ENCODE measurements around the gene ABHD8.

DNA sequence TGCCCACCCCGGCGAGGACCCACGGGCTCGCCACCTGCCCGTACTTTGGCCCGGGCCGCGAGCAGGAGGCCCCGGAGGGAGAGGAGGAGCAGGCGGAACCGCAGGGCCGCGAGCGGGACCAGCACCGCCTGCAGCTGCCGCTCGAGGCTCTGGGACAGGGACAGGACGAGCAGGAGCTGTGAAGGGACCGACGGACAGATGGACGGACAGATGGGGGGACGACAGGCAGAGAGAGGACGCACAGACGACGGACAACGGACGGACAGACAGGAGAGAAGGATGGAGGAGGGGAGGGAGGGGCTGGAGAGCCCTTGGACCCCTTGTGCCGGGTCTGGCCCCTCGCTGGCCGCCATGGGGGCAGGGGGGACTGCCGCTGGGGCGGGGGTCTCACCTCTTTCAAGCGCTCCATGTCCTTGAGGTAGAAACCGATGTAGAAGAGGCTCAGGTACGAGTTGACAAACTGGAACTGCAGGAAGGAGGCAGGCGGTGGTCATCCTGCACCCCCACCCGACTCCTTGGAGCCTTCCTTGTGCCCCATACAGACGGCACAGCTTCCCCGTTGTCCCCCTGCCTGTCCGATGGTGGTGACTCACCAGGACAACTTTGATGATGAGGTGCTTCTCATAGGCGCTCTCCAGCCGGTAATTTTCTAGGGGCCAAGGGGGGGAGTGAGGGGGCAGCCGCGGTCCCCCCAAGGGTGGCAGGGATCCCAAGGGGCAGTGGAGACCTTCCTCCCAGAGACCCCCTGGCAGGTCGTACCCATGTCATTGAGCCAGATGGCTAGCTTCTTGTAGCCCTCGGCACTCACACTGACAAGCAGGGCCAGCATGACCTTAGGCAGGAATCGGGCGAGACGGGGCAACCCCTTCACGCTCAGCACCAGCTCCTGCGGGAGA, 26.4 kb upstream of the ABHD8 start:
- TF ChIP-seq CTCF (conservative IDR thresholded peaks at IDR 0.05; ENCODE audit: low read depth in 2 of 2) (no peak), REST (IDR thresholded peaks at IDR 0.05; ENCODE audit: unreplicated experiment) (no peak), NANOG (IDR thresholded peaks at IDR 0.05; ENCODE audit: borderline replicate concordance) (no peak), EZH2 (IDR thresholded peaks at IDR 0.05; ENCODE audit: low read depth, unreplicated experiment) (no peak), EZH2phosphoT487 (IDR thresholded peaks at IDR 0.05; ENCODE audit: unreplicated experiment) (no peak), POLR2AphosphoS5 (IDR thresholded peaks at IDR 0.05; ENCODE audit: low read depth) (no peak), JUNB (IDR thresholded peaks at IDR 0.05; ENCODE audit: unreplicated experiment) (no peak), ZNF114 (CRISPR knock-in tag; IDR thresholded peaks at IDR 0.05) (no peak), ZNF331 (CRISPR knock-in tag; IDR thresholded peaks at IDR 0.05; ENCODE audit: low read depth) (no peak), CREB1 (CRISPR knock-in tag; IDR thresholded peaks at IDR 0.05; ENCODE audit: low read depth) (no peak), STAT1 (IDR thresholded peaks at IDR 0.05; ENCODE audit: unreplicated experiment) (no peak)
- TF ChIP-seq, protein P1, sequence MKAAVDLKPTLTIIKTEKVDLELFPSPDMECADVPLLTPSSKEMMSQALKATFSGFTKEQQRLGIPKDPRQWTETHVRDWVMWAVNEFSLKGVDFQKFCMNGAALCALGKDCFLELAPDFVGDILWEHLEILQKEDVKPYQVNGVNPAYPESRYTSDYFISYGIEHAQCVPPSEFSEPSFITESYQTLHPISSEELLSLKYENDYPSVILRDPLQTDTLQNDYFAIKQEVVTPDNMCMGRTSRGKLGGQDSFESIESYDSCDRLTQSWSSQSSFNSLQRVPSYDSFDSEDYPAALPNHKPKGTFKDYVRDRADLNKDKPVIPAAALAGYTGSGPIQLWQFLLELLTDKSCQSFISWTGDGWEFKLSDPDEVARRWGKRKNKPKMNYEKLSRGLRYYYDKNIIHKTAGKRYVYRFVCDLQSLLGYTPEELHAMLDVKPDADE (IDR thresholded peaks at IDR 0.05) = no peak
